ENCODE results near the gene TRIB2.

DNA sequence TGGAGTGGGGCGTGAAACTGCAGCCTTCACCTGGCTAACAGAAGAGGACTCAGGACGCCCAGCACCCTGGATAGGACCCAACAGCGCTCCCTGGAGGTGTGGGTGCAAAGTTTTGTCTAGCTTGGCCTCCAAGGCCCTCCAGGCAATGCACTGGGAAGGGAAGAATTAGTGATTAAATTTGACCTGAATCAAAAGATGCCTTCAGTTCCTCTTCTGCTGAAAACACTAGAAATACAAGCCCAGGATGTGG, 779 bp upstream of the TRIB2 start:
- TF ChIP-seq, protein P1, sequence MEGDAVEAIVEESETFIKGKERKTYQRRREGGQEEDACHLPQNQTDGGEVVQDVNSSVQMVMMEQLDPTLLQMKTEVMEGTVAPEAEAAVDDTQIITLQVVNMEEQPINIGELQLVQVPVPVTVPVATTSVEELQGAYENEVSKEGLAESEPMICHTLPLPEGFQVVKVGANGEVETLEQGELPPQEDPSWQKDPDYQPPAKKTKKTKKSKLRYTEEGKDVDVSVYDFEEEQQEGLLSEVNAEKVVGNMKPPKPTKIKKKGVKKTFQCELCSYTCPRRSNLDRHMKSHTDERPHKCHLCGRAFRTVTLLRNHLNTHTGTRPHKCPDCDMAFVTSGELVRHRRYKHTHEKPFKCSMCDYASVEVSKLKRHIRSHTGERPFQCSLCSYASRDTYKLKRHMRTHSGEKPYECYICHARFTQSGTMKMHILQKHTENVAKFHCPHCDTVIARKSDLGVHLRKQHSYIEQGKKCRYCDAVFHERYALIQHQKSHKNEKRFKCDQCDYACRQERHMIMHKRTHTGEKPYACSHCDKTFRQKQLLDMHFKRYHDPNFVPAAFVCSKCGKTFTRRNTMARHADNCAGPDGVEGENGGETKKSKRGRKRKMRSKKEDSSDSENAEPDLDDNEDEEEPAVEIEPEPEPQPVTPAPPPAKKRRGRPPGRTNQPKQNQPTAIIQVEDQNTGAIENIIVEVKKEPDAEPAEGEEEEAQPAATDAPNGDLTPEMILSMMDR (IDR thresholded peaks at IDR 0.05): peak; percentile 88
- TF ChIP-seq RCOR1 (IDR thresholded peaks at IDR 0.05; ENCODE audit: low read length) (no peak; the same call in 1 of the 2 replicates), CHD2 (IDR thresholded peaks at IDR 0.05; ENCODE audit: low read length, partially characterized antibody) (no peak), JUND (IDR thresholded peaks at IDR 0.05) (no peak), NFIC (IDR thresholded peaks at IDR 0.05; ENCODE audit: borderline replicate concordance) (no peak), TAF1 (IDR thresholded peaks at IDR 0.05; ENCODE audit: borderline replicate concordance, low read depth, low read length) (no peak), TEAD4 (IDR thresholded peaks at IDR 0.05; ENCODE audit: borderline replicate concordance, insufficient read depth) (no peak)
